DOHH2 (cell line): ENCODE measurements around the gene FLNB.

Experiments
- H3F3A ChIP-seq: fragments of 200-600 bp; sonication (generic), shearing (Covaris generic); 2 replicates; pipeline ENCODE4 v1.6.0; 2016; ENCODE audit warnings: antibody characterized with exemption, mild to moderate bottlenecking; ENCODE audit not compliant: control insufficient read depth, insufficient read depth
- H3K27ac ChIP-seq: fragments of 200-600 bp; sonication (generic); 2 replicates; pipeline ENCODE4 v1.5.1; 2014; ENCODE audit warnings: low read depth, mild to moderate bottlenecking, low read length, moderate library complexity
- H3K27me3 ChIP-seq: fragments of 200-600 bp; sonication (generic); 2 replicates; pipeline ENCODE4 v1.6.1; 2014; ENCODE audit warnings: mild to moderate bottlenecking, low read length, mixed read lengths; ENCODE audit not compliant: control insufficient read depth
- H3K36me3 ChIP-seq: fragments of 200-600 bp; sonication (generic); 2 replicates; pipeline ENCODE4 v1.6.1; 2014; ENCODE audit warnings: mild to moderate bottlenecking, low read length, moderate library complexity, mixed read lengths; ENCODE audit not compliant: control insufficient read depth
- H3K4me1 ChIP-seq: fragments of 200-600 bp; sonication (generic); 2 replicates; pipeline ENCODE4 v1.6.1; 2014; ENCODE audit warnings: mild to moderate bottlenecking, low read length, mixed read lengths; ENCODE audit not compliant: control insufficient read depth
- H3K4me2 ChIP-seq: fragments of 200-600 bp; sonication (generic); 2 replicates; pipeline ENCODE4 v1.6.0; 2014; ENCODE audit warnings: mild to moderate bottlenecking, low read length, moderate library complexity
- H3K4me3 ChIP-seq: fragments of 200-600 bp; sonication (generic); 2 replicates; pipeline ENCODE4 v1.5.1; 2014; ENCODE audit warnings: mild to moderate bottlenecking, low read length, mixed read lengths
- H3K79me2 ChIP-seq: fragments of 200-600 bp; sonication (generic); 2 replicates; pipeline ENCODE4 v1.6.1; 2014; ENCODE audit warnings: mild to moderate bottlenecking, low read length, mixed read lengths; ENCODE audit not compliant: control insufficient read depth
- H3K9me2 ChIP-seq: fragments of 200-600 bp; sonication (generic); replicated peaks from 2 replicates; pipeline ENCODE4 v1.6.1; 2014; ENCODE audit warnings: mild to moderate bottlenecking, low read length, mixed read lengths; ENCODE audit not compliant: control insufficient read depth
- H3K9me3 ChIP-seq: fragments of 200-600 bp; sonication (generic); 2 replicates; pipeline ENCODE4 v1.6.1; 2014; ENCODE audit warnings: antibody characterized with exemption, low read length, mixed read lengths; ENCODE audit not compliant: control insufficient read depth, insufficient read depth
- H4K20me1 ChIP-seq: fragments of 200-600 bp; sonication (generic); 2 replicates; pipeline ENCODE4 v1.6.0; 2014; ENCODE audit warnings: low read depth, mild to moderate bottlenecking, antibody characterized with exemption, low read length, moderate library complexity; ENCODE audit not compliant: control insufficient read depth, insufficient read depth
- CTCF ChIP-seq: fragments of 200-600 bp; sonication (generic); IDR thresholded peaks from one replicate; pipeline ENCODE4 v1.5.1; 2014; ENCODE audit warnings: antibody characterized with exemption, mild to moderate bottlenecking, low read depth, low read length; ENCODE audit not compliant: poor library complexity, severe bottlenecking
- EZH2phosphoT487 ChIP-seq: fragments of 200-600 bp; sonication (generic); IDR thresholded peaks from 2 replicates; pipeline ENCODE4 v1.6.1; 2017; ENCODE audit warnings: borderline replicate concordance, mild to moderate bottlenecking, antibody characterized with exemption, low read length, moderate library complexity, mixed read lengths

Gene FLNB

GRCh38 chr3:57968501-57968900 lies 39.7 kb upstream of the FLNB start:
- no peaks in the 10 kb centered on the region for H3K79me2 ChIP-seq
- H3K4me1 ChIP-seq: no peaks in the 10 kb centered on the region
- H3K27me3 ChIP-seq: no peaks in the 10 kb centered on the region
- no peaks in the 10 kb centered on the region for H3K9me2 ChIP-seq
- no peaks in the 10 kb centered on the region for H3K36me3 ChIP-seq
- no peak overlapping the region for H3K4me3 ChIP-seq
- no peak for TF ChIP-seq EZH2phosphoT487
- no peaks in the 10 kb centered on the region for H3K9me3 ChIP-seq
- H3F3A ChIP-seq: no peaks in the 10 kb centered on the region
- no peak overlapping the region for H3K27ac ChIP-seq
- H4K20me1 ChIP-seq: no peaks in the 10 kb centered on the region
- H3K4me2 ChIP-seq: no peak overlapping the region

GRCh38 chr3:57971975-57972374 lies 36.2 kb upstream of the FLNB start:
- H3F3A ChIP-seq: no peaks in the 10 kb centered on the region
- H3K4me1 ChIP-seq: no peaks in the 10 kb centered on the region
- H3K36me3 ChIP-seq: no peaks in the 10 kb centered on the region
- no peaks in the 10 kb centered on the region for H3K9me3 ChIP-seq
- TF ChIP-seq EZH2phosphoT487 (no peak), CTCF (no peak)
- H3K27me3 ChIP-seq: no peaks in the 10 kb centered on the region
- H4K20me1 ChIP-seq: no peaks in the 10 kb centered on the region
- no peaks in the 10 kb centered on the region for H3K79me2 ChIP-seq
- H3K4me2 ChIP-seq: no peak overlapping the region
- H3K27ac ChIP-seq: no peak overlapping the region
- H3K4me3 ChIP-seq: no peak overlapping the region
- H3K9me2 ChIP-seq: no peaks in the 10 kb centered on the region

- H3K4me1 ChIP-seq: no peaks in the 10 kb centered on the region
- H3K79me2 ChIP-seq: no peaks in the 10 kb centered on the region
- TF ChIP-seq EZH2phosphoT487 (no peak), CTCF (no peak)
- no peaks in the 10 kb centered on the region for H3K9me2 ChIP-seq
- H3K27me3 ChIP-seq: no peaks in the 10 kb centered on the region
- H3F3A ChIP-seq: no peaks in the 10 kb centered on the region
- no peaks in the 10 kb centered on the region for H3K36me3 ChIP-seq
- H3K27ac ChIP-seq: no peak overlapping the region
- H4K20me1 ChIP-seq: no peaks in the 10 kb centered on the region
- no peaks in the 10 kb centered on the region for H3K9me3 ChIP-seq
- no peak overlapping the region for H3K4me3 ChIP-seq
- no peak overlapping the region for H3K4me2 ChIP-seq
Observed at GRCh38 chr3:57972531-57973111, 35.6 kb upstream of the FLNB start.

GRCh38 chr3:57973715-57974477 lies 34.3 kb upstream of the FLNB start:
- Histone ChIP-seq H3K4me3 (no peak overlapping the region), H3K27ac (no peak overlapping the region), H3K36me3 (no peaks in the 10 kb centered on the region), H3K9me2 (no peaks in the 10 kb centered on the region), H3K4me1 (no peaks in the 10 kb centered on the region), H4K20me1 (no peaks in the 10 kb centered on the region), H3K4me2 (no peak overlapping the region), H3F3A (no peaks in the 10 kb centered on the region), H3K9me3 (no peaks in the 10 kb centered on the region), H3K27me3 (no peaks in the 10 kb centered on the region), H3K79me2 (no peaks in the 10 kb centered on the region)
- TF ChIP-seq EZH2phosphoT487 (no peak), CTCF (no peak)
